SKM-1 (cell line): ENCODE measurements around the gene MOXD1.

Source experiments
- DNase-seq: peaks from one replicate; lab custom pipeline; 2025; ENCODE audit not compliant: unreplicated experiment; lab: John Stamatoyannopoulos, UW

MOXD1 gene

GRCh38 chr6:132246632-132247270, 154.5 kb downstream of the MOXD1 start:
- no peak for DNase-seq

- DNase-seq, result no peak
Measured at GRCh38 chr6:132246120-132246617, 155.1 kb downstream of the MOXD1 start.
